NCI-H187 treated with DMSO at 0.1 percent for 48 hours (cell line): ENCODE results near the gene DOCK3.
"Not testable (repeated sequence)": the region's sequence is repeated elsewhere in the genome, so short reads cannot be mapped to it uniquely, and the experiment has no call there.

Experiments used
- DNase-seq: peaks from one replicate; lab custom pipeline; 2025; lab: John Stamatoyannopoulos, UW

The DOCK3 gene

GRCh38 chr3:50982540-50983325 lies 308.0 kb downstream of the DOCK3 start:
- no peak for DNase-seq

GRCh38 chr3:50983887-50984286 lies 309.2 kb downstream of the DOCK3 start:
- DNase-seq = no peak

GRCh38 chr3:50985893-50986292 lies 311.2 kb downstream of the DOCK3 start:
- no peak for DNase-seq

- no peak for DNase-seq
These were observed 312.0 kb downstream of the DOCK3 start for GRCh38 chr3:50986726-50987125.

- no peak for DNase-seq
These were observed 319.8 kb downstream of the DOCK3 start for GRCh38 chr3:50994537-50994936.

- DNase-seq = no peak
These were observed 320.5 kb downstream of the DOCK3 start for GRCh38 chr3:50995085-50995824.

GRCh38 chr3:51002495-51002894 lies 327.8 kb downstream of the DOCK3 start:
- DNase-seq = no peak

- no peak for DNase-seq
These were observed 329.5 kb downstream of the DOCK3 start for GRCh38 chr3:51004235-51004634.

- no peak for DNase-seq
These were observed 349.4 kb downstream of the DOCK3 start for GRCh38 chr3:51024121-51024520.

- no peak for DNase-seq
These were observed 350.3 kb downstream of the DOCK3 start for GRCh38 chr3:51024765-51025632.

- DNase-seq = no peak
These were observed 356.9 kb downstream of the DOCK3 start for GRCh38 chr3:51031666-51032065.

GRCh38 chr3:51035630-51036029 lies 360.9 kb downstream of the DOCK3 start:
- no peak for DNase-seq

GRCh38 chr3:51044982-51045381 lies 370.3 kb downstream of the DOCK3 start:
- no peak for DNase-seq

GRCh38 chr3:51052562-51052961 lies 377.8 kb downstream of the DOCK3 start:
- DNase-seq = no peak

- DNase-seq = no peak
These were observed 382.4 kb downstream of the DOCK3 start for GRCh38 chr3:51057121-51057520.

- no peak for DNase-seq
These were observed 388.3 kb downstream of the DOCK3 start for GRCh38 chr3:51063053-51063452.

- DNase-seq = no peak
These were observed 400.6 kb downstream of the DOCK3 start for GRCh38 chr3:51075221-51075775.

GRCh38 chr3:51082363-51082762 lies 407.6 kb downstream of the DOCK3 start:
- DNase-seq = no peak

- DNase-seq = no peak
These were observed 408.8 kb downstream of the DOCK3 start for GRCh38 chr3:51083490-51083889.

GRCh38 chr3:51092141-51092540 lies 417.4 kb downstream of the DOCK3 start:
- DNase-seq = not testable (repeated sequence)

- not testable (repeated sequence) for DNase-seq
These were observed 420.1 kb downstream of the DOCK3 start for GRCh38 chr3:51094838-51095237.
